Tibial nerve (tissue), 4 donors: ENCODE results near the gene PLXNA4. TPM values are rescaled to one million over a fixed set of nuclear protein-coding genes. Genes with fewer than 3 reads are reported as not detected.

Experiments
- DNase-seq, 2 donors: peaks; one replicate each; pipeline ENCODE4 v3.0.0-alpha.2; 2019; ENCODE audit warnings: low spot score in 2 of 2
- H3K27ac ChIP-seq, 4 donors: fragments of 200-600 bp; sonication (generic) in 3 of 4; one replicate each; pipeline ENCODE4 v1.5.1; 2017 to 2019; ENCODE audit warnings: mild to moderate bottlenecking in 1 of 4
- H3K27me3 ChIP-seq, 2 donors: fragments of 200-600 bp; sonication (generic) in 1 of 2; one replicate each; pipeline versions ENCODE4 v1.5.1 to v1.6.0; 2017 to 2019
- H3K36me3 ChIP-seq, 3 donors: fragments of 200-600 bp; sonication (generic); one replicate each; pipeline ENCODE4 v1.5.1; 2018 to 2019
- H3K4me1 ChIP-seq, 4 donors: fragments of 200-600 bp; sonication (generic) in 3 of 4; one replicate each; pipeline ENCODE4 v1.5.1; 2017 to 2019
- H3K4me3 ChIP-seq, 4 donors: fragments of 200-600 bp; sonication (generic) in 3 of 4; one replicate each; pipeline ENCODE4 v1.5.1; 2017 to 2019; ENCODE audit warnings: mild to moderate bottlenecking in 1 of 4, moderate library complexity in 1 of 4
- H3K9me3 ChIP-seq, 4 donors: fragments of 200-600 bp; sonication (generic) in 3 of 4; one replicate each; pipeline ENCODE4 v1.5.1; 2017 to 2019
- EP300 ChIP-seq, 2 donors: sonication (generic); formaldehyde crosslinking; IDR thresholded peaks; one replicate each; pipeline ENCODE4 v1.6.1; 2017; ENCODE audit warnings: antibody characterized with exemption in 2 of 2, mild to moderate bottlenecking in 1 of 2
- POLR2A ChIP-seq, 2 donors: fragments of 450-650 bp; IDR thresholded peaks; one replicate each; pipeline ENCODE4 v1.6.1; 2017; ENCODE audit warnings: antibody characterized with exemption in 2 of 2, mild to moderate bottlenecking in 2 of 2, moderate library complexity in 2 of 2
- WGBS, 2 donors: methylation state at CpG; one replicate each; pipeline ENCODE4 v1.1.5; 2018; 5-methylcytosine and 5-hydroxymethylcytosine counted together
- total RNA-seq, 4 donors: library from RNA; depleted of rRNA; stranded (reverse); fragments of >200 nt; gene quantifications; one replicate each; pipeline ENCODE4 v1.1.0, GENCODE V29; 2016
- TF ChIP-seq, protein P1 (sequence below), 5 experiments: fragments of 200-600 bp in 3 of 5; fragments of 450-650 bp in 2 of 5; sonication (generic) in 3 of 5; IDR thresholded peaks; one replicate each; pipeline ENCODE4 v1.5.1; 2016 to 2019; ENCODE audit warnings: antibody characterized with exemption in 5 of 5, mild to moderate bottlenecking in 3 of 5, moderate library complexity in 2 of 5

Gene PLXNA4
- total RNA-seq, 4 donors from 2014 or later = 12.6 to 32.4 (median 13.7) TPM

- 61 to 63% methylated on average over 4 of the region's 4 CpGs for WGBS, 2 donors
- Histone ChIP-seq H3K27ac (no peak overlapping the region), H3K9me3 (no peaks in the 10 kb centered on the region), H3K4me1 (no peaks in the 10 kb centered on the region), H3K4me3 (no peak overlapping the region), H3K36me3 (no peaks in the 10 kb centered on the region), H3K27me3 (no peaks in the 10 kb centered on the region)
- no peak for TF ChIP-seq EP300 (IDR thresholded peaks at IDR 0.05)
- no peak for TF ChIP-seq POLR2A (IDR thresholded peaks at IDR 0.05)
- TF ChIP-seq, protein P1, sequence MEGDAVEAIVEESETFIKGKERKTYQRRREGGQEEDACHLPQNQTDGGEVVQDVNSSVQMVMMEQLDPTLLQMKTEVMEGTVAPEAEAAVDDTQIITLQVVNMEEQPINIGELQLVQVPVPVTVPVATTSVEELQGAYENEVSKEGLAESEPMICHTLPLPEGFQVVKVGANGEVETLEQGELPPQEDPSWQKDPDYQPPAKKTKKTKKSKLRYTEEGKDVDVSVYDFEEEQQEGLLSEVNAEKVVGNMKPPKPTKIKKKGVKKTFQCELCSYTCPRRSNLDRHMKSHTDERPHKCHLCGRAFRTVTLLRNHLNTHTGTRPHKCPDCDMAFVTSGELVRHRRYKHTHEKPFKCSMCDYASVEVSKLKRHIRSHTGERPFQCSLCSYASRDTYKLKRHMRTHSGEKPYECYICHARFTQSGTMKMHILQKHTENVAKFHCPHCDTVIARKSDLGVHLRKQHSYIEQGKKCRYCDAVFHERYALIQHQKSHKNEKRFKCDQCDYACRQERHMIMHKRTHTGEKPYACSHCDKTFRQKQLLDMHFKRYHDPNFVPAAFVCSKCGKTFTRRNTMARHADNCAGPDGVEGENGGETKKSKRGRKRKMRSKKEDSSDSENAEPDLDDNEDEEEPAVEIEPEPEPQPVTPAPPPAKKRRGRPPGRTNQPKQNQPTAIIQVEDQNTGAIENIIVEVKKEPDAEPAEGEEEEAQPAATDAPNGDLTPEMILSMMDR (IDR thresholded peaks at IDR 0.05) = no peak
- no peak for DNase-seq
Observed at GRCh38 chr7:132298790-132299189, 277.5 kb downstream of the PLXNA4 start.

- Histone ChIP-seq H3K9me3 (no peaks in the 10 kb centered on the region), H3K36me3 (no peaks in the 10 kb centered on the region), H3K27ac (peak overlapping the region in 1 of 4 donors; percentile 13), H3K27me3 (no peaks in the 10 kb centered on the region), H3K4me1 (peaks cover 0 to 7% (median 0%) of the 10 kb centered on the region in 4 donors), H3K4me3 (no peak overlapping the region)
- 36 to 52% methylated on average over 8 of the region's 8 CpGs for WGBS, 2 donors
- TF ChIP-seq EP300 (IDR thresholded peaks at IDR 0.05) (no peak), POLR2A (IDR thresholded peaks at IDR 0.05) (no peak)
- TF ChIP-seq, protein P1 (IDR thresholded peaks at IDR 0.05) = no peak
- no peak for DNase-seq
Observed at GRCh38 chr7:132296820-132297219, 279.4 kb downstream of the PLXNA4 start.

- no peak overlapping the region for H3K27ac ChIP-seq
- H3K4me1 ChIP-seq = peaks cover 0 to 7% (median 0%) of the 10 kb centered on the region in 4 donors
- no peaks in the 10 kb centered on the region for H3K9me3 ChIP-seq
- no peaks in the 10 kb centered on the region for H3K36me3 ChIP-seq
- TF ChIP-seq POLR2A (IDR thresholded peaks at IDR 0.05) (no peak), EP300 (IDR thresholded peaks at IDR 0.05) (no peak)
- no peak for DNase-seq
- H3K4me3 ChIP-seq = no peak overlapping the region
- 46 to 51% methylated on average over 3 of the region's 3 CpGs for WGBS, 2 donors
- no peaks in the 10 kb centered on the region for H3K27me3 ChIP-seq
Observed at GRCh38 chr7:132295175-132295574, 281.1 kb downstream of the PLXNA4 start.

DNA sequence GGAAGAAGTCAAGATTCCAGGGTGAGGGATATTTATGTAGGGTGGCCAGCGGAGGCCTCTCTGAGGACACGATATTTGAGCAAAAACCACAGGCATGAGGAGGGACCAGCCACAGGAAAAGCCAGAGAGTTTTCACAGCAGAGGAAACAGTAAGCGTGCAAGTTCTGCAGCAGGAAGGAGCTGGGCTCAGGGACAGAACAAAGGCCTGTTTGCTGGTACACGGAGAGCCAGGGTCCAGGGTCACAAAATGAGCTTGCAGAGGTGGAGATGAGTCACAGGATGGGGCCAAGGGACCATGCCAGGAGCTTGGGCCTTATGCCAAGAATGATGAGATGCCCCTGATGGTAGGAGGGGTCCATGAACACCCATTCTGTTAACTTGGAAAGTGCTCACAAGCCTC, 283.5 kb downstream of the PLXNA4 start:
- no peaks in the 10 kb centered on the region for H3K27me3 ChIP-seq
- H3K9me3 ChIP-seq = no peaks in the 10 kb centered on the region
- no peak overlapping the region for H3K4me3 ChIP-seq
- no peak overlapping the region for H3K27ac ChIP-seq
- 31% methylated on average over 4 of the region's 4 CpGs for WGBS, 2 donors
- no peak for DNase-seq
- H3K36me3 ChIP-seq = no peaks in the 10 kb centered on the region
- H3K4me1 ChIP-seq = peaks cover 0 to 7% (median 0%) of the 10 kb centered on the region in 4 donors
- TF ChIP-seq POLR2A (IDR thresholded peaks at IDR 0.05) (no peak), EP300 (IDR thresholded peaks at IDR 0.05) (no peak)
- TF ChIP-seq, protein P1 (IDR thresholded peaks at IDR 0.05) = no peak

GRCh38 chr7:132291481-132291880, 284.8 kb downstream of the PLXNA4 start:
- DNase-seq = no peak
- Histone ChIP-seq H3K27ac (no peak overlapping the region), H3K36me3 (no peaks in the 10 kb centered on the region), H3K9me3 (no peaks in the 10 kb centered on the region), H3K4me3 (no peak overlapping the region), H3K4me1 (peaks cover 0 to 7% (median 0%) of the 10 kb centered on the region in 4 donors), H3K27me3 (no peaks in the 10 kb centered on the region)
- WGBS, 2 donors = 90 to 91% methylated on average over 1 of the region's 1 CpG
- no peak for TF ChIP-seq POLR2A (IDR thresholded peaks at IDR 0.05)
- TF ChIP-seq EP300 (IDR thresholded peaks at IDR 0.05) = no peak
- TF ChIP-seq, protein P1 (IDR thresholded peaks at IDR 0.05) = no peak

- H3K27ac ChIP-seq = no peak overlapping the region
- H3K4me3 ChIP-seq = no peak overlapping the region
- no peak for DNase-seq
- TF ChIP-seq POLR2A (IDR thresholded peaks at IDR 0.05) (no peak), EP300 (IDR thresholded peaks at IDR 0.05) (no peak)
- TF ChIP-seq, protein P1 (IDR thresholded peaks at IDR 0.05) = no peak
- no peaks in the 10 kb centered on the region for H3K27me3 ChIP-seq
- peaks cover 0 to 7% (median 0%) of the 10 kb centered on the region in 4 donors for H3K4me1 ChIP-seq
- no peaks in the 10 kb centered on the region for H3K9me3 ChIP-seq
- 58 to 70% methylated on average over 5 of the region's 5 CpGs for WGBS, 2 donors
- no peaks in the 10 kb centered on the region for H3K36me3 ChIP-seq
Observed at GRCh38 chr7:132290021-132290420, 286.2 kb downstream of the PLXNA4 start.
